HepG2 (cell line): ENCODE data around the gene MTFR1L. TPM values are rescaled to one million over a fixed set of nuclear protein-coding genes. Genes with fewer than 3 reads are reported as not detected.

Source experiments
- NFIB ChIP-seq: sonication (generic); formaldehyde crosslinking; IDR thresholded peaks from 2 replicates; pipeline ENCODE4 v1.9.0; 2021; ENCODE audit warnings: missing genetic modification reagents, mild to moderate bottlenecking, borderline replicate concordance
- PREB ChIP-seq: sonication (generic); formaldehyde crosslinking; IDR thresholded peaks from 2 replicates; pipeline ENCODE4 v1.4.0; 2020; ENCODE audit warnings: missing genetic modification reagents
- RXRB ChIP-seq: IDR thresholded peaks from 2 replicates; pipeline ENCODE4 v1.6.1; 2016; ENCODE audit warnings: borderline replicate concordance, missing genetic modification reagents, missing compliant biosample characterization
- SMAD1 ChIP-seq: sonication (generic); formaldehyde crosslinking; IDR thresholded peaks from 2 replicates; pipeline ENCODE4 v1.4.0; 2020; ENCODE audit warnings: missing genetic modification reagents, low read depth, mild to moderate bottlenecking, borderline replicate concordance
- TBX2 ChIP-seq: sonication (generic); formaldehyde crosslinking; IDR thresholded peaks from 2 replicates; pipeline ENCODE4 v1.5.0; 2020; ENCODE audit warnings: missing genetic modification reagents, mild to moderate bottlenecking, borderline replicate concordance
- ZFP91 ChIP-seq: sonication (generic); formaldehyde crosslinking; IDR thresholded peaks from 2 replicates; pipeline ENCODE4 v1.9.0; 2022; ENCODE audit warnings: missing genetic modification reagents, mild to moderate bottlenecking, borderline replicate concordance
- ZNF326 ChIP-seq: sonication (generic); formaldehyde crosslinking; IDR thresholded peaks from 2 replicates; pipeline ENCODE4 v1.4.0; 2020; ENCODE audit warnings: missing genetic modification reagents, borderline replicate concordance
- ZNF639 ChIP-seq: conservative IDR thresholded peaks from 2 replicates; pipeline ENCODE4 v1.6.1; 2018; ENCODE audit warnings: missing genetic modification reagents
- ZNF672 ChIP-seq: sonication (generic); formaldehyde crosslinking; IDR thresholded peaks from 2 replicates; pipeline ENCODE4 v1.8.1; 2022; ENCODE audit warnings: missing genetic modification reagents
- ZSCAN31 ChIP-seq: sonication (generic); formaldehyde crosslinking; IDR thresholded peaks from 2 replicates; pipeline ENCODE4 v1.5.0; 2020; ENCODE audit warnings: low read depth, mild to moderate bottlenecking, missing genetic modification reagents
- polyA plus RNA-seq, 8 experiments: library from polyadenylated mRNA; depleted of rRNA in 3 of 8; stranded (reverse) in 7 of 8; unstranded in 1 of 8; fragments of >200 nt; fragmentation: Illumina TruSeq in 4 of 8; extraction: Trizol in 4 of 8; gene quantifications; 2 replicates each; pipeline versions ENCODE4 v1.2.1 to v1.2.3, GENCODE V29; 2011 to 2016; ENCODE audit warnings: low read depth in 4 of 8, missing spikeins in 1 of 8, mixed read lengths in 1 of 8; ENCODE audit not compliant: insufficient read depth in 1 of 8
- total RNA-seq, 5 experiments: library from RNA; depleted of rRNA; stranded (reverse); fragments of >200 nt; fragmentation: Illumina TruSeq; extraction: Trizol; gene quantifications; 2 replicates each; pipeline ENCODE4 v1.2.3, GENCODE V29; 2016; ENCODE audit warnings: low read depth in 1 of 5
- TF ChIP-seq, protein P1 (sequence below): sonication (generic); formaldehyde crosslinking; IDR thresholded peaks from one replicate; pipeline ENCODE4 v1.5.1; 2020; ENCODE audit warnings: mild to moderate bottlenecking, missing genetic modification reagents; ENCODE audit errors: not compliant biosample characterization
- TF ChIP-seq, protein P2 (sequence below): sonication (generic); formaldehyde crosslinking; IDR thresholded peaks from 2 replicates; pipeline ENCODE4 v1.8.0; 2022; ENCODE audit warnings: missing genetic modification reagents, low read depth, mild to moderate bottlenecking, borderline replicate concordance
- TF ChIP-seq, protein P3 (sequence below): sonication (generic); formaldehyde crosslinking; IDR thresholded peaks from 2 replicates; pipeline ENCODE4 v1.4.0; 2020; ENCODE audit warnings: mild to moderate bottlenecking, missing genetic modification reagents

Gene MTFR1L
- total and polyA plus RNA-seq, 2 of the 13 experiments (the other 11 are each of a cell fraction or from before 2014, with no cell fraction given): 38.0 to 55.7 TPM

DNA sequence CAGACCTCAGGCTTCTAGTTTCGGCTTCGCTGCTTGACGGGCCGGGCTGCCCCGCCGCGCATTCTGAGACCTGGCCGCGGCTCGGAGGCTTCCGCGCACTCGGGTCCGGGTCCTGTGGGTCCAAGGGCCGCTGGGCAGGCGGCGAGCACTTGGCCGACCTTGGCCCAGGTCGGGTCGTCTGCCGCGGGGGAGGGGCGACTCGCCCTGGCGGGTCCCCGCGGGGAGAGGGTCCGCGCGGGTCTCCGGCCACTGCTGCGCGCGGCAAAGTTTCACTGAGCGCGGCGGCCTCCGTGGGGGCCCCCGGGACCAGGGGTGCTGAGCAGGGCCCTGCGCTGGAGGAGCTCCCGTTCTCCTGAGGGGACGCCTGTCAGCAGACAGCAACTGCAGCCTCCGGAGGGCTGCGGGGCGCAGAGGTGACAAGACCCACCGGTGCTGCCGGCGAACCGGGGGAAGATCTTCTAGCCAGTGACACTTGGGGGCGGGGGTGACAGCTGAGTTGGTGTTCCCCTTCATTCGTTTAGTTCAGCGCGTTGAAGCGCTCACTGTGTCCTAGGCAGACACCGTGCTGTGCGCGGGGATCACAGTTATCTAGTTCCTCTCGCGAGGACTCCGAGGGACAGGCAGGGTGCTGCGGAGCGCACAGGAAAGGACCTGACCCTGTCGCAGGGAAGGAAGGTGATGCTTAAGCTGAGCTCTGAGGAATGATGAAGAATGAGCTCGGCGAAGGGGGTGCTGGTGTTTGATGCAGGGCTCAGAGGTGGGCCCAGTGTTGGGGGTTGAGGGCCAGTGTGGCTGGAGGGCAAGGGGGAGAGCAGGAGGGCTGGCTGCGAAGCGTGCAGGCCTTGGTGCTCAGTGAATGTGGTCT, 725 bp downstream of the MTFR1L start (continued):
- TF ChIP-seq, protein P1, sequence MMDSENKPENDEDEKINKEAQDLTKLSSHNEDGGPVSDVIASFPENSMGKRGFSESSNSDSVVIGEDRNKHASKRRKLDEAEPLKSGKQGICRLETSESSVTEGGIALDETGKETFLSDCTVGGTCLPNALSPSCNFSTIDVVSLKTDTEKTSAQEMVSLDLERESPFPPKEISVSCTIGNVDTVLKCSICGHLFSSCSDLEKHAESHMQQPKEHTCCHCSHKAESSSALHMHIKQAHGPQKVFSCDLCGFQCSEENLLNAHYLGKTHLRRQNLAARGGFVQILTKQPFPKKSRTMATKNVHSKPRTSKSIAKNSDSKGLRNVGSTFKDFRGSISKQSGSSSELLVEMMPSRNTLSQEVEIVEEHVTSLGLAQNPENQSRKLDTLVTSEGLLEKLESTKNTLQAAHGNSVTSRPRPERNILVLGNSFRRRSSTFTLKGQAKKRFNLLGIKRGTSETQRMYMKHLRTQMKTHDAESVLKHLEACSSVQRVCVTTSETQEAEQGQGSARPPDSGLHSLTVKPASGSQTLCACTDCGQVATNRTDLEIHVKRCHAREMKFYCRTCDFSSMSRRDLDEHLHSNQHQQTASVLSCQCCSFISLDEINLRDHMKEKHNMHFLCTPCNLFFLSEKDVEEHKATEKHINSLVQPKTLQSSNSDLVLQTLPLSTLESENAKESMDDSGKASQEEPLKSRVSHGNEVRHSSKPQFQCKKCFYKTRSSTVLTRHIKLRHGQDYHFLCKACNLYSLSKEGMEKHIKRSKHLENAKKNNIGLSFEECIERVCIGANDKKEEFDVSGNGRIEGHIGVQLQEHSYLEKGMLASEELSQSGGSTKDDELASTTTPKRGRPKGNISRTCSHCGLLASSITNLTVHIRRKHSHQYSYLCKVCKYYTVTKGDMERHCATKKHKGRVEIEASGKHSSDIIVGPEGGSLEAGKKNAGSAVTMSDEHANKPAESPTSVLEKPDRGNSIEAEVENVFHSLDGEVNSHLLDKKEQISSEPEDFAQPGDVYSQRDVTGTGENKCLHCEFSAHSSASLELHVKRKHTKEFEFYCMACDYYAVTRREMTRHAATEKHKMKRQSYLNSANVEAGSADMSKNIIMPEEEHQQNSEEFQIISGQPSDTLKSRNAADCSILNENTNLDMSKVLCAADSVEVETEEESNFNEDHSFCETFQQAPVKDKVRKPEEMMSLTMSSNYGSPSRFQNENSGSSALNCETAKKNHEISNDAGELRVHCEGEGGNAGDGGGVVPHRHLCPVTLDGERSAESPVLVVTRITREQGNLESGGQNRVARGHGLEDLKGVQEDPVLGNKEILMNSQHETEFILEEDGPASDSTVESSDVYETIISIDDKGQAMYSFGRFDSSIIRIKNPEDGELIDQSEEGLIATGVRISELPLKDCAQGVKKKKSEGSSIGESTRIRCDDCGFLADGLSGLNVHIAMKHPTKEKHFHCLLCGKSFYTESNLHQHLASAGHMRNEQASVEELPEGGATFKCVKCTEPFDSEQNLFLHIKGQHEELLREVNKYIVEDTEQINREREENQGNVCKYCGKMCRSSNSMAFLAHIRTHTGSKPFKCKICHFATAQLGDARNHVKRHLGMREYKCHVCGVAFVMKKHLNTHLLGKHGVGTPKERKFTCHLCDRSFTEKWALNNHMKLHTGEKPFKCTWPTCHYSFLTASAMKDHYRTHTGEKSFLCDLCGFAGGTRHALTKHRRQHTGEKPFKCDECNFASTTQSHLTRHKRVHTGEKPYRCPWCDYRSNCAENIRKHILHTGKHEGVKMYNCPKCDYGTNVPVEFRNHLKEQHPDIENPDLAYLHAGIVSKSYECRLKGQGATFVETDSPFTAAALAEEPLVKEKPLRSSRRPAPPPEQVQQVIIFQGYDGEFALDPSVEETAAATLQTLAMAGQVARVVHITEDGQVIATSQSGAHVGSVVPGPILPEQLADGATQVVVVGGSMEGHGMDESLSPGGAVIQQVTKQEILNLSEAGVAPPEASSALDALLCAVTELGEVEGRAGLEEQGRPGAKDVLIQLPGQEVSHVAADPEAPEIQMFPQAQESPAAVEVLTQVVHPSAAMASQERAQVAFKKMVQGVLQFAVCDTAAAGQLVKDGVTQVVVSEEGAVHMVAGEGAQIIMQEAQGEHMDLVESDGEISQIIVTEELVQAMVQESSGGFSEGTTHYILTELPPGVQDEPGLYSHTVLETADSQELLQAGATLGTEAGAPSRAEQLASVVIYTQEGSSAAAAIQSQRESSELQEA (CRISPR knock-in tag): peak; percentile 27
- TF ChIP-seq PREB (CRISPR knock-in tag) (no peak), RXRB (no peak), NFIB (0 out of 2 replicates have a peak, but pooled peaks have one; percentile 73), ZSCAN31 (0 out of 2 replicates have a peak, but pooled peaks have one; percentile 28), ZNF672 (CRISPR knock-in tag) (no peak), ZNF326 (CRISPR knock-in tag) (no peak), ZNF639 (CRISPR knock-in tag) (no peak), ZFP91 (CRISPR knock-in tag) (peak; percentile 73; the same call in 1 of the 2 replicates), TBX2 (CRISPR knock-in tag) (peak; percentile 48; the same call in 1 of the 2 replicates), SMAD1 (CRISPR knock-in tag) (no peak)
- TF ChIP-seq, protein P2, sequence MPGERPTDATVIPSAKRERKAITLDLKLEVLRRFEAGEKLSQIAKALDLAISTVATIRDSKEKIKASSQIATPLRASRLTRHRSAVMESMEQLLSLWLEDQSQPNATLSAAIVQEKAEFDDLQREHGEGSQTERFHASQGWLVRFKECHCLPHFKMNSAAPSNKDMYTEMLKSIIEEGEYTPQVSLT (CRISPR knock-in tag): no peak
- TF ChIP-seq, protein P3, sequence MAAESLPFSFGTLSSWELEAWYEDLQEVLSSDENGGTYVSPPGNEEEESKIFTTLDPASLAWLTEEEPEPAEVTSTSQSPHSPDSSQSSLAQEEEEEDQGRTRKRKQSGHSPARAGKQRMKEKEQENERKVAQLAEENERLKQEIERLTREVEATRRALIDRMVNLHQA (CRISPR knock-in tag): no peak
